Measurements from ENCODE around the gene ERC2.

- TF ChIP-seq, protein P1, sequence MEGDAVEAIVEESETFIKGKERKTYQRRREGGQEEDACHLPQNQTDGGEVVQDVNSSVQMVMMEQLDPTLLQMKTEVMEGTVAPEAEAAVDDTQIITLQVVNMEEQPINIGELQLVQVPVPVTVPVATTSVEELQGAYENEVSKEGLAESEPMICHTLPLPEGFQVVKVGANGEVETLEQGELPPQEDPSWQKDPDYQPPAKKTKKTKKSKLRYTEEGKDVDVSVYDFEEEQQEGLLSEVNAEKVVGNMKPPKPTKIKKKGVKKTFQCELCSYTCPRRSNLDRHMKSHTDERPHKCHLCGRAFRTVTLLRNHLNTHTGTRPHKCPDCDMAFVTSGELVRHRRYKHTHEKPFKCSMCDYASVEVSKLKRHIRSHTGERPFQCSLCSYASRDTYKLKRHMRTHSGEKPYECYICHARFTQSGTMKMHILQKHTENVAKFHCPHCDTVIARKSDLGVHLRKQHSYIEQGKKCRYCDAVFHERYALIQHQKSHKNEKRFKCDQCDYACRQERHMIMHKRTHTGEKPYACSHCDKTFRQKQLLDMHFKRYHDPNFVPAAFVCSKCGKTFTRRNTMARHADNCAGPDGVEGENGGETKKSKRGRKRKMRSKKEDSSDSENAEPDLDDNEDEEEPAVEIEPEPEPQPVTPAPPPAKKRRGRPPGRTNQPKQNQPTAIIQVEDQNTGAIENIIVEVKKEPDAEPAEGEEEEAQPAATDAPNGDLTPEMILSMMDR (IDR thresholded peaks at IDR 0.05; ENCODE audit: low read depth, low read length): no peak
- TF ChIP-seq POLR2A (IDR thresholded peaks at IDR 0.05; ENCODE audit: extremely low read depth, insufficient read length) (no peak), MAX (IDR thresholded peaks at IDR 0.05; ENCODE audit: low read depth, low read length) (no peak)
Measured at GRCh38 chr3:55639896-55640765, 828.1 kb downstream of the ERC2 start.

All from NB4 (cell line).